Measurements from ENCODE around the gene TNK1.

GRCh38 chr17:7403977-7404736 lies 23.3 kb downstream of the TNK1 start, which contains the start of gene TMEM256:
- peak in 1 of 5 experiments; percentile 41 for TF ChIP-seq CTCF (IDR thresholded peaks at IDR 0.05)
- no peak for TF ChIP-seq EP300 (IDR thresholded peaks at IDR 0.05; ENCODE audit: low read depth)
- peak; percentile 98 for TF ChIP-seq POLR2A (IDR thresholded peaks at IDR 0.05)
- TF ChIP-seq POLR2AphosphoS5 (IDR thresholded peaks at IDR 0.05) = peak; percentile 99

Measured in transverse colon (tissue), 4 donors.